GM12878 (cell line): Measurements from ENCODE around the gene MRPS18A. TPM values are rescaled to one million over a fixed set of nuclear protein-coding genes. Genes with fewer than 3 reads are reported as not detected.

Experiments
- ATAC-seq: fragments of 200-7000 bp; cut with Tn5 transposase; 3 replicates; pipeline ENCODE4 v1.9.1; 2020; ENCODE audit warnings: mild to moderate bottlenecking, moderate library complexity
- BruUV-seq: library from RNA; stranded (reverse); fragments of 400-500 nt; replicated peaks from 2 replicates; lab custom pipeline; 2021; lab: Mats Ljungman, UMichigan
- CTCF ChIA-PET: fragments of 300-600 bp; sonication (Branson Sonifier 250); formaldehyde crosslinking; extraction: SDS; loops from one replicate; lab custom pipeline; 2021; ENCODE audit warnings: inconsistent platforms; lab: Yijun Ruan, JAX
- POLR2A ChIA-PET: fragments of 350-600 bp; formaldehyde crosslinking; extraction: SDS; loops from one replicate; lab custom pipeline; 2021; ENCODE audit warnings: inconsistent platforms; lab: Charles Lee
- RAD21 ChIA-PET: fragments of 300-600 bp; sonication (Branson Sonifier 250); formaldehyde crosslinking; loops from one replicate; lab custom pipeline; 2023; ENCODE audit warnings: antibody characterized with exemption; ENCODE audit not compliant: unreplicated experiment; lab: Charles Lee
- SMC1A ChIA-PET: fragments of 300-600 bp; sonication (Branson Sonifier 250); formaldehyde crosslinking; loops from one replicate; lab custom pipeline; 2023; ENCODE audit not compliant: unreplicated experiment, uncharacterized antibody; lab: Charles Lee
- DNase-seq: peaks from one replicate; pipeline ENCODE4 v3.0.0-alpha.2; 2011; ENCODE audit warnings: low read depth, low spot score
- FAIRE-seq: peaks from 3 replicates; lab custom pipeline; 2011; peaks lifted over from hg19 to GRCh38; lab: Jason Lieb, UNC
- H2AFZ ChIP-seq: 2 replicates; pipeline ENCODE4 v1.6.0; 2011; ENCODE audit warnings: low read depth, low read length, control low read depth; ENCODE audit not compliant: control insufficient read depth
- H3K27ac ChIP-seq: 2 replicates; pipeline ENCODE4 v1.5.1; 2011; ENCODE audit warnings: control low read depth; ENCODE audit not compliant: control insufficient read depth, insufficient read depth
- H3K27me3 ChIP-seq, 2 experiments: replicated peaks in 1 of 2; 2 replicates each; pipeline versions ENCODE4 v1.6.0 to v1.6.1; 2011; ENCODE audit warnings: low read length in 1 of 2; ENCODE audit not compliant: control insufficient read depth in 2 of 2, insufficient read depth in 2 of 2
- H3K36me3 ChIP-seq, 2 experiments: 2 replicates each; pipeline ENCODE4 v1.5.1; 2011; ENCODE audit warnings: low read length in 1 of 2; ENCODE audit not compliant: control insufficient read depth in 2 of 2, insufficient read depth in 2 of 2
- H3K4me1 ChIP-seq: 2 replicates; pipeline ENCODE4 v1.6.1; 2011; ENCODE audit warnings: mild to moderate bottlenecking, low read length, moderate library complexity, mixed read lengths; ENCODE audit not compliant: control insufficient read depth, insufficient read depth
- H3K4me2 ChIP-seq: 2 replicates; pipeline ENCODE4 v1.6.0; 2011; ENCODE audit warnings: control low read depth; ENCODE audit not compliant: control insufficient read depth, insufficient read depth
- H3K4me3 ChIP-seq: fragments of 200-600 bp; sonication (generic); 2 replicates; pipeline ENCODE4 v1.5.1; 2016
- H3K79me2 ChIP-seq: 2 replicates; pipeline ENCODE4 v1.6.0; 2011; ENCODE audit warnings: low read length; ENCODE audit not compliant: control insufficient read depth, insufficient read depth
- H3K9ac ChIP-seq: 2 replicates; pipeline ENCODE4 v1.8.0; 2011; ENCODE audit warnings: low read length, control low read depth, mixed read lengths; ENCODE audit not compliant: control insufficient read depth, insufficient read depth
- H3K9me3 ChIP-seq: replicated peaks from 3 replicates; pipeline ENCODE4 v1.5.1; 2011; ENCODE audit warnings: mild to moderate bottlenecking, low read length; ENCODE audit not compliant: control insufficient read depth, insufficient read depth
- H4K20me1 ChIP-seq: 2 replicates; pipeline ENCODE4 v1.6.0; 2011; ENCODE audit not compliant: control insufficient read depth, insufficient read depth
- BRCA1 ChIP-seq: IDR thresholded peaks from 2 replicates; pipeline ENCODE4 v1.6.1; 2011; ENCODE audit warnings: low read depth, low read length, improper control_type of control experiment
- CBX3 ChIP-seq: fragments of 200-600 bp; sonication (generic); IDR thresholded peaks from 2 replicates; pipeline ENCODE4 v1.6.1; 2016; ENCODE audit warnings: low read depth, borderline replicate concordance
- IRF3 ChIP-seq: fragments of 450-650 bp; IDR thresholded peaks from 2 replicates; pipeline ENCODE4 v1.6.1; 2014; ENCODE audit warnings: mild to moderate bottlenecking
- IRF5 ChIP-seq: fragments of 450-650 bp; IDR thresholded peaks from 2 replicates; pipeline ENCODE4 v1.6.1; 2017; ENCODE audit warnings: borderline replicate concordance
- NFIC ChIP-seq: IDR thresholded peaks from 2 replicates; pipeline ENCODE4 v1.6.1; 2012; ENCODE audit warnings: low read depth, mild to moderate bottlenecking, inconsistent platforms, low read length, moderate library complexity
- ZNF384 ChIP-seq: IDR thresholded peaks from 2 replicates; pipeline ENCODE4 v1.6.1; 2012; ENCODE audit warnings: low read depth, mild to moderate bottlenecking, low read length, improper control_type of control experiment, borderline replicate concordance
- ZSCAN29 ChIP-seq: fragments of 450-650 bp; IDR thresholded peaks from 2 replicates; pipeline ENCODE4 v1.6.1; 2017; ENCODE audit warnings: mild to moderate bottlenecking, moderate library complexity
- ZZZ3 ChIP-seq: IDR thresholded peaks from 2 replicates; pipeline ENCODE4 v1.6.1; 2011; ENCODE audit warnings: low read depth; ENCODE audit not compliant: control insufficient read depth, insufficient read length
- WGBS: methylation state at CpG from one replicate; pipeline ENCODE4 v1.1.6; 2016; ENCODE audit warnings: low lambda C conversion rate; ENCODE audit not compliant: insufficient replicate concordance, insufficient coverage; ENCODE audit errors: missing lambda C conversion rate; 5-methylcytosine and 5-hydroxymethylcytosine counted together
- in situ Hi-C: fragments of 300-500 bp; cut with MboI; formaldehyde crosslinking; loops from 9 replicates; pipeline ENCODE4 v1.14.3; 2018; ENCODE audit warnings: mixed read lengths
- intact Hi-C: fragments of 100-400 bp; cut with micrococcal nuclease; formaldehyde crosslinking; loops from one replicate; pipeline ENCODE4 v1.14.2; 2022; ENCODE audit not compliant: unreplicated experiment
- polyA plus RNA-seq, 11 experiments: library from polyadenylated mRNA; depleted of rRNA in 4 of 11; unstranded in 6 of 11; stranded (reverse) in 5 of 11; fragments of >200 nt; fragmentation: Nextera tagmentation in 4 of 11; fragmentation: Illumina TruSeq in 1 of 11; extraction: Ambion mirVana in 4 of 11; extraction: Trizol in 1 of 11; gene quantifications; 1 replicate in 1 of 11; 2 replicates in 10 of 11; pipeline versions ENCODE4 v1.2.1 to v1.2.3, GENCODE V29; 2011 to 2016; ENCODE audit warnings: inconsistent platforms in 2 of 11, missing spikeins in 2 of 11, low read depth in 1 of 11
- total RNA-seq, 4 experiments: library from RNA; depleted of rRNA in 3 of 4; stranded (reverse); fragments of >200 nt in 3 of 4; fragmentation: Illumina TruSeq in 1 of 4; extraction: Trizol in 1 of 4; gene quantifications; 2 replicates each; pipeline versions ENCODE4 v1.2.1 to v1.2.3, GENCODE V29; 2013 to 2021

MRPS18A gene
- total and polyA plus RNA-seq, 10 of the 15 experiments (the other 5 are each of a cell fraction or from before 2014, with no cell fraction given) = 66.3 to 158 (median 98.7) TPM

GRCh38 chr6:43697421-43697820, 9.8 kb upstream of the MRPS18A start:
- H3K4me1 ChIP-seq = no peaks in the 10 kb centered on the region
- no peaks in the 10 kb centered on the region for H3K79me2 ChIP-seq
- no peak overlapping the region for H2AFZ ChIP-seq
- no peak for DNase-seq
- TF ChIP-seq IRF5 = no peak
- TF ChIP-seq NFIC = no peak
- TF ChIP-seq ZSCAN29 = no peak
- no peak for TF ChIP-seq IRF3
- no peak for TF ChIP-seq BRCA1
- TF ChIP-seq, all 136 proteins: peak for 0
- in situ Hi-C loops (no loop called here), intact Hi-C loops (no loop called here)
- Histone ChIP-seq H4K20me1 (no peaks in the 10 kb centered on the region), H3K27ac (no peak overlapping the region), H3K27me3 (no peaks in the 10 kb centered on the region), H3K9me3 (no peaks in the 10 kb centered on the region), H3K9ac (no peak overlapping the region), H3K36me3 (no peaks in the 10 kb centered on the region), H3K4me2 (no peak overlapping the region), H3K4me3 (no peak overlapping the region)
- FAIRE-seq (no peak), ATAC-seq (no peak)
- SMC1A ChIA-PET = no interaction called here
- POLR2A ChIA-PET = no interaction called here
- RAD21 ChIA-PET = no interaction called here
- CTCF ChIA-PET = no interaction called here
- BruUV-seq = no TSS peak
- 67% methylated on average over 2 of the region's 3 CpGs for WGBS

GRCh38 chr6:43695967-43696291, 8.3 kb upstream of the MRPS18A start:
- Histone ChIP-seq H3K4me2 (no peak overlapping the region), H3K9me3 (no peaks in the 10 kb centered on the region), H3K4me3 (no peak overlapping the region), H3K36me3 (no peaks in the 10 kb centered on the region), H4K20me1 (no peaks in the 10 kb centered on the region), H3K4me1 (no peaks in the 10 kb centered on the region), H3K79me2 (no peaks in the 10 kb centered on the region), H3K27me3 (no peaks in the 10 kb centered on the region), H2AFZ (no peak overlapping the region), H3K27ac (no peak overlapping the region), H3K9ac (no peak overlapping the region)
- ATAC-seq (no peak), FAIRE-seq (no peak), DNase-seq (no peak)
- no TSS peak for BruUV-seq
- ChIA-PET RAD21 (no interaction called here), CTCF (interaction anchor here (1.2 to 1.3 kb wide), 2 partner anchors 8 to 29 kb away, joined by 3 to 5 read pairs; partner anchors contain the start of gene MRPS18A), SMC1A (no interaction called here), POLR2A (no interaction called here)
- in situ Hi-C loops (no loop called here), intact Hi-C loops (no loop called here)
- no peak for TF ChIP-seq ZNF384
- TF ChIP-seq CBX3 = no peak
- no peak for TF ChIP-seq ZZZ3
- WGBS = 73% methylated on average over 4 of the region's 4 CpGs
